Right lobe of liver (tissue), 4 donors: ENCODE results near the gene HDAC1.

Source experiments
- POLR2A ChIP-seq: fragments of 450-650 bp; IDR thresholded peaks from one replicate; pipeline ENCODE4 v1.6.1; 2017; ENCODE audit warnings: antibody characterized with exemption, mild to moderate bottlenecking
- TF ChIP-seq, protein P1 (sequence below), 4 donors: fragments of 200-600 bp in 3 of 4; fragments of 450-650 bp in 1 of 4; IDR thresholded peaks; one replicate each; pipeline versions ENCODE4 v1.5.1 to v1.8.0; 2016 to 2022; ENCODE audit warnings: antibody characterized with exemption in 4 of 4, mild to moderate bottlenecking in 2 of 4
- donor health status: DM: no; HTN: no; CAD: no.
- donor health status: DM: no; HTN: no; CAD: no.
- donor health status: DM: no; HTN: yes; CAD: no.

DNA sequence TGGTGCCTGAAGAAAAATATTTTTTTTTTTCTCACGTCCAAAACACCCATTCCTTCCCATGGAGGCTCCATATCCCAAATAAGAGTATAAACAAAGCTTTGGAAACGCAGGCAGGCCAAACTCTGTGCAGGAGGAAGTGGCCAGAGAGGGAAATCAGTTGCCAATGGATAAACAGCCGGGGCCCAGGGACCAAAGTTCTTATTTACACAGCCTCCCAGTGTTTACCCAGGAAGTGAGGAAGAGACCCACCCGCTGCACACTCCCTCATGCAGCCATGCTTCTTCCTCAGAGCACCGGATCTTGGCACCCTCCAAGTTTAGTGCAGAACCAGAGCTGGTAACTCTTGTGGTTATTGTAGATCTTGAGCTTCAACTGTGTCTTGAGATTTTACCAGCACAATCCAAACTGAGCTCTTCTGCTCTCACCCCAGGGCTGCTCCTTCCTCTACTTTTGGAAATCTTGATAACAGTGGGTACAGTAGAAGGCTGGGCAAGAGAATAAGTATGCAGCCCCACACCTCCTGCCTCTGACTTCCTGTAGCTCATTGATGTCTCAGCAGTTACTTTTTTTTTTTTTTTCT is 29.9 kb downstream of the HDAC1 start:
- TF ChIP-seq, protein P1, sequence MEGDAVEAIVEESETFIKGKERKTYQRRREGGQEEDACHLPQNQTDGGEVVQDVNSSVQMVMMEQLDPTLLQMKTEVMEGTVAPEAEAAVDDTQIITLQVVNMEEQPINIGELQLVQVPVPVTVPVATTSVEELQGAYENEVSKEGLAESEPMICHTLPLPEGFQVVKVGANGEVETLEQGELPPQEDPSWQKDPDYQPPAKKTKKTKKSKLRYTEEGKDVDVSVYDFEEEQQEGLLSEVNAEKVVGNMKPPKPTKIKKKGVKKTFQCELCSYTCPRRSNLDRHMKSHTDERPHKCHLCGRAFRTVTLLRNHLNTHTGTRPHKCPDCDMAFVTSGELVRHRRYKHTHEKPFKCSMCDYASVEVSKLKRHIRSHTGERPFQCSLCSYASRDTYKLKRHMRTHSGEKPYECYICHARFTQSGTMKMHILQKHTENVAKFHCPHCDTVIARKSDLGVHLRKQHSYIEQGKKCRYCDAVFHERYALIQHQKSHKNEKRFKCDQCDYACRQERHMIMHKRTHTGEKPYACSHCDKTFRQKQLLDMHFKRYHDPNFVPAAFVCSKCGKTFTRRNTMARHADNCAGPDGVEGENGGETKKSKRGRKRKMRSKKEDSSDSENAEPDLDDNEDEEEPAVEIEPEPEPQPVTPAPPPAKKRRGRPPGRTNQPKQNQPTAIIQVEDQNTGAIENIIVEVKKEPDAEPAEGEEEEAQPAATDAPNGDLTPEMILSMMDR (IDR thresholded peaks at IDR 0.05) = no peak
- TF ChIP-seq POLR2A = no peak
